ACHN (cell line): ENCODE data around the gene NPIPA2.
"Not testable (repeated sequence)": the region's sequence is repeated elsewhere in the genome, so short reads cannot be mapped to it uniquely, and the experiment has no call there.

Source experiments
- DNase-seq: peaks from one replicate; pipeline ENCODE4 v3.0.0-alpha.2; 2015
- in situ Hi-C: cut with HindIII; loops from 2 replicates; pipeline ENCODE4 v1.10.0; 2017; ENCODE audit warnings: low sequenced_read_pairs, low pct_ligation_motif_present, low pct_unique_long_range_greater_than_20kb

The NPIPA2 gene

DNA sequence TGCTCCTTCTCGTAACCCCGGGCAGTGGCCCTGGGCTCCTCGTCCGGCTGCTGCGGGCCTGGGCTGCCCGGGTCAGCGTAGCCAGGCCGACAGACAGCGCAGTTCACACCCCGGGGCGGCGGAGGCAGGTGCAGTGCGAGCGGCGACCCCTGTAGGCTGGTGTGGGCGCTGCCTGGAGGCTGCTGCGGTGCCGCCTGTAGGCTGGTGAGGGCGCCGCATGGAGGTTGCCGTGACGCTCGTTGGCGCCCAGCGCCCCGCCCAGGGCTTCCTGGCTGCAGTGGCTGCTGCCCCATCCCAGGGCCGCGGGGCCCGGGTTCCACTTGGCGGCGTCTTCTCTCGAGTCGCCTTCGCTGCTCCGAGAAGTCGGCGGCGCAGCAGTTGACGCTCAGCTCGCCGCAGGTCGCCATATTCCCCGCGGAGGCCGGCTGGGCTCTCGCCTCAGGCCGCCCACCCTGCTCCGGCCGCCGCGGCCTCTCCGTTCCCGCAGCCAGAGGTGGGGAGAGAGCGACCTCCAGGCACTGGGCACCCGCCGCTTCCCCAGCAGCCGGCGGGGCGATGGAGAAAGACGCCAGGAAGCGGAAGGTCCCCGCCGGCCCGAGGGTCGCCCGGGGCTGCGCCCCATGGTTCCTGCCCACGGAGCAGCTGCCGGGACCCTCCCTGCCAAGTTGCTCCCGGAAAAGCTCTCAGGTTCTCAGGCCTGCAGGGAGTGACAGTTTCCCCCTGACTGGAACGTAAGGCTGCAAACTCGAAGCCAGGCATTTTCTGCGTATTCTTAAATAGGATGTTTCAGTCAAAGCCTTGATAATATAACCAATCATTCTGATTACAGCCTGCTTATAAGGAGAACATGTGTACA lies at the start of gene NPIPA2:
Gene NPIPA2 (plus strand): TSS at position 261 of the 856 bp plus-strand sequence. CDS start 5,533 bp downstream, outside the sequence.
- DNase-seq, in situ Hi-C loops: not testable (repeated sequence)

DNA sequence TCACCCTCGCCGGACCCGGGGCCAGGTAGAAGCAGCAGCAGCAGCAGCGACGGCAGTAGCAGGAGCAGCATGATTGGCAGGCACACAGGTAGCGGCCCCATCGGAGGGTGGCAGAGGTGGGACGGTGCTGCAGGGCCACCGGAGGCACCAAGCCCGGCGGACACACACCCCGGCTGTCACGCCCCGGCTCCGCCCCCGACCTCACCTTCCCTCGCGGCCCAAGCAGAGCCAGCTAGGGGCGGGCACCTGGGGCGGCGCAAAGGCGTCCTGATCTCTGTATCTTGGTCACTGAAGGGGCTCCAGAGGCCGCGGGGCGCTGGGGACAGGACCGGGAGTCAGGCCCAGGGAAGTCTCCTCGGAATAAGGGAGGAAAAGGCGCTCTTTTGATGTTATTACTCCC lies 48.2 kb upstream of the NPIPA2 start, which contains the start of gene PLA2G10:
Gene PLA2G10 (minus strand): TSS at position 180 of the 400 bp plus-strand sequence. CDS start 79 bp downstream, at position 101.
- in situ Hi-C loops, DNase-seq: not testable (repeated sequence)

DNA sequence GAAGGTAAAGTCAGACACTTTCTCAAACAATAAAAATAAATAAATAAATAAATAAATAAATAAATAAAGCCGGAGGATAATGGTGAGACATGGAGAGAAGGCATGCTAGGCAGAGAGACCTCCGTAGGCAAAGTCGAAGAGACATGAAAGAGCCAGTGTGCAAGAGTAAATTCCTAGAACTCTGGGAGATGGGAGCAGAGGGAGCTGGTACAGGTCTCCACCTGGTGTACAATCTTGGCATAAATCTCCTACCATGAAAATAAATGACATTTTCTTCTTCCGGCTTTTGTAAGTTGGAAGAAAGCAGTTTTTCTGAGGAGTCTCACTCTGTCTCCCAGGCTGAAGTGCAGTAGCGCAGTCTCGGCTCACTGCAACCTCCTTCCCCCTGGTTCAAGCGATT lies 40.5 kb upstream of the NPIPA2 start:
- DNase-seq, in situ Hi-C loops: not testable (repeated sequence)

DNA sequence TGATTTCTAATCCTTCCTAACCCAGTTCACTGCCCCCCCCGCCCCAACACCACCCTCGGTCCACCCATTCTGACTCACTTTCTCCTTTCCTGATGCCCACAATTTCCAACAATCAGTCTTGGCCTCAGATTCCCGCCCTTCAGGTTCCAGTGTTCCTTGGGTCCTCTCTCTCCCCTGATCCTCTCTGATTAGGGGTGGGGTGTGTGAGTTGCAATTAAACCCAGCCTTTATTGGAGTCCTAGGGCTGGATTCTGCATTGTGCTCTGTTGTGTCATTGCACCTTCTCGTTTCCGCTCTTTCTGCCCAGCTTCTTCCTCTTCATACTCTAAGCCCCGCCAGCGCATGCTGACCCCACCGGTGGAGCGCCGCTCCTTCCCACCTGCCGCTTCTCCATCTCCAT lies 39.7 kb upstream of the NPIPA2 start:
- in situ Hi-C loops, DNase-seq: not testable (repeated sequence)

DNA sequence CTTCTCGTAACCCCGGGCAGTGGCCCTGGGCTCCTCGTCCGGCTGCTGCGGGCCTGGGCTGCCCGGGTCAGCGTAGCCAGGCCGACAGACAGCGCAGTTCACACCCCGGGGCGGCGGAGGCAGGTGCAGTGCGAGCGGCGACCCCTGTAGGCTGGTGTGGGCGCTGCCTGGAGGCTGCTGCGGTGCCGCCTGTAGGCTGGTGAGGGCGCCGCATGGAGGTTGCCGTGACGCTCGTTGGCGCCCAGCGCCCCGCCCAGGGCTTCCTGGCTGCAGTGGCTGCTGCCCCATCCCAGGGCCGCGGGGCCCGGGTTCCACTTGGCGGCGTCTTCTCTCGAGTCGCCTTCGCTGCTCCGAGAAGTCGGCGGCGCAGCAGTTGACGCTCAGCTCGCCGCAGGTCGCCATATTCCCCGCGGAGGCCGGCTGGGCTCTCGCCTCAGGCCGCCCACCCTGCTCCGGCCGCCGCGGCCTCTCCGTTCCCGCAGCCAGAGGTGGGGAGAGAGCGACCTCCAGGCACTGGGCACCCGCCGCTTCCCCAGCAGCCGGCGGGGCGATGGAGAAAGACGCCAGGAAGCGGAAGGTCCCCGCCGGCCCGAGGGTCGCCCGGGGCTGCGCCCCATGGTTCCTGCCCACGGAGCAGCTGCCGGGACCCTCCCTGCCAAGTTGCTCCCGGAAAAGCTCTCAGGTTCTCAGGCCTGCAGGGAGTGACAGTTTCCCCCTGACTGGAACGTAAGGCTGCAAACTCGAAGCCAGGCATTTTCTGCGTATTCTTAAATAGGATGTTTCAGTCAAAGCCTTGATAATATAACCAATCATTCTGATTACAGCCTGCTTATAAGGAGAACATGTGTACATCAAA lies 38.9 kb upstream of the NPIPA2 start, which contains the start of gene NPIPA3:
Gene NPIPA3 (plus strand): TSS at position 256 of the 856 bp plus-strand sequence. CDS start 5,533 bp downstream, outside the sequence.
- DNase-seq, in situ Hi-C loops: not testable (repeated sequence)

DNA sequence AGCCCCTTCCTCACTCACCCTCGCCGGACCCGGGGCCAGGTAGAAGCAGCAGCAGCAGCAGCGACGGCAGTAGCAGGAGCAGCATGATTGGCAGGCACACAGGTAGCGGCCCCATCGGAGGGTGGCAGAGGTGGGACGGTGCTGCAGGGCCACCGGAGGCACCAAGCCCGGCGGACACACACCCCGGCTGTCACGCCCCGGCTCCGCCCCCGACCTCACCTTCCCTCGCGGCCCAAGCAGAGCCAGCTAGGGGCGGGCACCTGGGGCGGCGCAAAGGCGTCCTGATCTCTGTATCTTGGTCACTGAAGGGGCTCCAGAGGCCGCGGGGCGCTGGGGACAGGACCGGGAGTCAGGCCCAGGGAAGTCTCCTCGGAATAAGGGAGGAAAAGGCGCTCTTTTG lies 9.1 kb upstream of the NPIPA2 start:
- DNase-seq, in situ Hi-C loops: not testable (repeated sequence)

DNA sequence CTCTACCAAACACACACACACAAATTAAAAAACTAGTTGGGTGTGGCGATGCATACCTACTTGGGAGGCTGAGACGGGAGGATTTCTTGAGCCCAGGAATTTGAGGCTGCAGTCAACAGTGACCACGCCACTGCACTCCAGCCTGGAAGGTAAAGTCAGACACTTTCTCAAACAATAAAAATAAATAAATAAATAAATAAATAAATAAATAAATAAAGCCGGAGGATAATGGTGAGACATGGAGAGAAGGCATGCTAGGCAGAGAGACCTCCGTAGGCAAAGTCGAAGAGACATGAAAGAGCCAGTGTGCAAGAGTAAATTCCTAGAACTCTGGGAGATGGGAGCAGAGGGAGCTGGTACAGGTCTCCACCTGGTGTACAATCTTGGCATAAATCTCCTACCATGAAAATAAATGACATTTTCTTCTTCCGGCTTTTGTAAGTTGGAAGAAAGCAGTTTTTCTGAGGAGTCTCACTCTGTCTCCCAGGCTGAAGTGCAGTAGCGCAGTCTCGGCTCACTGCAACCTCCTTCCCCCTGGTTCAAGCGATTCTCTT lies 1.4 kb upstream of the NPIPA2 start:
- in situ Hi-C loops, DNase-seq: not testable (repeated sequence)

DNA sequence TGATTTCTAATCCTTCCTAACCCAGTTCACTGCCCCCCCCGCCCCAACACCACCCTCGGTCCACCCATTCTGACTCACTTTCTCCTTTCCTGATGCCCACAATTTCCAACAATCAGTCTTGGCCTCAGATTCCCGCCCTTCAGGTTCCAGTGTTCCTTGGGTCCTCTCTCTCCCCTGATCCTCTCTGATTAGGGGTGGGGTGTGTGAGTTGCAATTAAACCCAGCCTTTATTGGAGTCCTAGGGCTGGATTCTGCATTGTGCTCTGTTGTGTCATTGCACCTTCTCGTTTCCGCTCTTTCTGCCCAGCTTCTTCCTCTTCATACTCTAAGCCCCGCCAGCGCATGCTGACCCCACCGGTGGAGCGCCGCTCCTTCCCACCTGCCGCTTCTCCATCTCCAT lies 539 bp upstream of the NPIPA2 start:
- in situ Hi-C loops = not testable (repeated sequence)

DNA sequence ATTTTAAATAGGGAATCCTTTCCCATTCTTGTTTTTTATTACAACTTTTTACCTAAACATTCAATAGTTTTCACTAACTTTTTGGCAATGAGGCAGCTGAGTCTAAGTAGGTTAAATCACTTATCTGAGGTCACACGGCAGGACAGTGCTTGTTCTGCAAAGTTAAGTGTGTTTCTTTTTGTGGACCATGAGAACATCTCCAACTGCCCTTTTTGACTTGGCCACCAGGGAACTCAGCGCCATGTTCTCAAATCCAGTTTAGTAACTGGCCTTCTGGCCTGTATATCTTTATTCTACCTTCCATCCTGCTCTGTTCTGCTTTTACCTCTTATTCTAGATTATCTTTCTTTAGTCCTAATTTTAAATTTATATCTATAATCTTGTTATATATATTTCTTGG lies 31.3 kb downstream of the NPIPA2 start:
- in situ Hi-C loops, DNase-seq: not testable (repeated sequence)

More for the DNA sequence above, 539 bp upstream of the NPIPA2 start:
- not testable (repeated sequence) for DNase-seq

DNA sequence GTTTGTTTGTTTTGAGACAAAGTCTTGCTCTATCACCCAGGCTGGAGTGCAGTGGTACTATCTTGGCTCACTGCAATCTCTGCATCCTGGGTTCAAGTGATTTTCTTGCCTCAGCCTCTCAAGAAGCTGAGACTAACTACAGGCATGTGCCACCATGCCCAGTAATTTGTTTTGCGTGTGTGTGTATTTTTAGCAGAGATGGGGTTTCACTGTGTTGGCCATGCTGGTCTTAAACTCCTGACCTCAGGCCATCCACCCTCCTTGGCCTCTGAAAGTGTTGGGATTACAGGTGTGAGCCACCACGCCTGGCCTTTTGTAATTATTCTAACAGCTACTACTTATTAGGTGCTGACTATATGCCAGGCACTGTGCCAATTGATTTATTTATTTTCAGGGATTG lies 33.3 kb downstream of the NPIPA2 start:
- in situ Hi-C loops, DNase-seq: not testable (repeated sequence)

DNA sequence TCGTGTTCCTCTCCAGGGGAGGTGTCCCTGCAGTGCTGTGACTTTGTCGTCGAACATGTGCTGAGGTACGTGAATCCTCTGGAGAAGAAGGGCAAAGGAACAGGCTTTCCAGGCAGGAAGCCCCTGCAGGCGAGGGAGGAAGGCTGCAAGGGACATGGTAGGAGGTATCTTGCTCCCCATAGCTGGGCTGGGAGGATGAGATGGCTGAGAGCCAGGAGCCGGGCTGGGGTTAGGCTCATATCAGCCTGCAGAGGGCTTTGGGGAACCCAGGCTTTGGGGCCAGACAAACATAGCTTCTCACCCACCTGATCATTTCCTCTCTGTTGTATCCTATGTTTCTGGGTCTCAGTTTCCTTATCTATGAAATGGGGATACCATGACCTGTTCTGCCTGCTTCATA lies 34.4 kb downstream of the NPIPA2 start:
- in situ Hi-C loops, DNase-seq: not testable (repeated sequence)

DNA sequence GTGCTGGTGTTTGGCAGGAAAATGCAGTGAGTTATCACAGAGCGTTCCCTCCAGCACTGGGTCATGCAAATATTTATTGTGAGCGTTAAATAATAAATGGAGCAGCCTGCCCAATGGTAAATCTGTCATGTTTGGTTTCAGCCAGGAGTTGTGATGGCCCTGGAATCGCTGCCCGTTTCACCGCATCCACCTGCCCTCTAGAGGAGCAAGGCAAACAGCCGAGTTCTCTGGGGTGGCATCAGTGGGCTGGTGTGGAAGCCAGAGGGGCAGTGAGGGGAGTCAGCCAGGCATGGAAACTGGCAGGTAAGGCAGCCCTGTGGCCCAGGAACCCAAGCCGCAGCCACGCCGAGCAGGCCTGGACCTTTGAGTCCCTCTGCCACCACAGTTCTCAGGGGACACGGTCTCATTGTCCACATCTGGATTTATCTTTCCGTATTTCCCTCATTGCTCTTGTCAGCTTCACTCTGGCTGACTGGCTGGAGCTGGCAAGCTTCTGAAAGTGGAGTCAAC lies 37.1 kb downstream of the NPIPA2 start:
- in situ Hi-C loops, DNase-seq: not testable (repeated sequence)

DNA sequence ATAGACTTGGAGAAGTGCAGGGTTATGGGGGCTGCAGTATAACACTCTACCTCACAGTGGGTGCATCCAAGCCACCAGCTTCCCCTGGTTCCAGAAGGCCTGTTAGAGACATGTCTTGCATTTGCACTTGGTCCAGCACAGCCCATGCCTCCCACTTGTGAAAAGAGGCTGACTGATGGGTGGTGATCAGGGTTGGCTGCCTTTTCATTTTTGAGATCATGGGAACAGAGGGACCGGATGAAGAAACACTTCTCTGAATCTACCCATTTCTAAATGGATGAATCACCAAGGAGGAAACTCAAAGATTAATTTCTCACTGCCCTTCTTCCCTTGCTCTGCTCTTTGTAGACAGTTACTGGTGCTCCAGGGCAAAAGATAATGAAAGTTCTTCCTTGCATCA lies 43.8 kb downstream of the NPIPA2 start:
- DNase-seq, in situ Hi-C loops: not testable (repeated sequence)

DNA sequence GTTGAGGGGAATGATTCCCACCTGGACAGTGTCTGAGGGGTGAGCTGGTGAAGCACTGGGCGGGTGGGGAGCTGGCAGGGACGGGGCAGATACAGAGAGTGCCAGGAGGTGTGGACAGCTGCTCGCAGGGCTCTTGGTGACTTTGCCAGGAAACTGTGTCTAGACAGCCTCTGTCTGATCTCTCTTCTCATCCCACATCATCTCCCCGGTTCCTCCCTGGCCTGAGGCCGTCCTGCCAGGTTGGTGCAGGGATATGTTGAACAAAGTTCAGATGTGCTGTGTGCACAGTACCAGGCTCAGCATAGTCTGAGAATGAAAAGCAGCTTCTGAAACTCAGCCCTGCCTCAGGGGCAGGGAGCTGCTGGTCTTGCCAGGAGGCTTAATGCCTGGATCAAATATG lies 47.2 kb downstream of the NPIPA2 start:
- in situ Hi-C loops, DNase-seq: not testable (repeated sequence)

DNA sequence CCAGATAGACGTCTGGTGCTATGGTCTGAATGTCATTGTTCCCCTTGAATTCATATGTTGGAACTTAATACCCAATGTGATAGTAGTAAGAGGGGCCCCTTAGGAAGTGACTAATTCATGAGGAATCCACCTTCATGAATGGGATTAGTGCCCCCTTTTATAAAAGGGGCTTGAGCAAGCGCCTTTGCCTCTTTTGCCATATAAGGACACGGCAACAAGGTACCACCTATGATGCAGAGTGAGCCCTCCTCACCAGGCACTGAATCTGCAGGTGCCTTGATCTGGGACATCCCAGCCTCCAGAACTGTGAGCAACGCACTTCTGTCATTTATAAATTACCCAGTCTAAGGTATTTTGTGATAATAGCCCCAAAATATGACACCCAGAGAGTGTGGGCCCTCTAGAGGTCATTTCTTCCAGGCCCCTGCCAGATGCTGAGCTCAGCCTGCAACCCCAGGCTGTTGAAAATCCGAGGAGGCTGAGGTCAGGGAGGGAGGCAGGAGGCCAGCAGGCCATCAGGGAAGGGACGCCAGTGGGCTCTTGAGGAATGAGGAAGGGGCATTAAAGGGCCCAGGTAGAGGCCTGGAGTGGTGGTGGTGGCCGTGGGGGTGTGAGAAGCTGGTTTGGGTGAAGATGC lies 48.1 kb downstream of the NPIPA2 start:
- in situ Hi-C loops, DNase-seq: not testable (repeated sequence)

DNA sequence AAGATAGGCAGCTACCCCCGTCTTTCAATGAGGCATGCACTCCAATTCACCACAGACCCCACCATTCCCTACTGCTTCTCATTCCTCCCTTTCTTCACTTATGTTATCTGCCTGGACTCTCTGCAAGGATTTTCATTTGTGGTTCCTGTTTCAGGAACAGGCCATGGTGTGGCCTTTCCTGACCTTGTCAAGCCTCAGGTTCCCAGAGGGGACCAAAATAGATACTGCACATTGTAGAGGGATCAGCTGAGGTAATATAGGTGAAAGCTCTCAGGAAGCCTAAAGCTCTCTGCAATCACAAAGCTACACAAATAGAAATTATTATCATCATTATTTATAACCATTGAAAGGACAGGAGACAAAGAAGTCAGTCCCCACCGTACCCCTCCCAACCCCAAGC lies 50.6 kb downstream of the NPIPA2 start:
- in situ Hi-C loops = not testable (repeated sequence)

DNA sequence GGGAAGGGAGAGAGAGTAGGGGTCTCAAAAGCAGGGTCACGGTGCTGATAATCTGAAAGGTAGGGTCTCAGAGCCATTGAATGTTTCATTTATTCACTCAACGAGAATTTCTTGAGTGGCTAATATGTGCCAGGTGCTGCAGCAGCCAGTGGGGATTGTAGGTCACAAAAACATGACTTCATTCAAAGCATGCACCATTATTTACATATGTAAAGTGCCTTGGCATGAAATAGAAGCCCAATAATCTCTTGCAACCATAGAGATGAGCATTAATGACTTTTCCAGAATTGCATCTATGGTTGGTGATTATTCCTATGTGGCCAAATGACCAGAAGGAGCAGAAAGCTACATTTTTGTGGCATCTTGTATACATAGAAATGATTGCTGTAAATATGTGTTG lies 55.2 kb downstream of the NPIPA2 start:
- DNase-seq, in situ Hi-C loops: not testable (repeated sequence)

More for the DNA sequence above, 50.6 kb downstream of the NPIPA2 start:
- DNase-seq = not testable (repeated sequence)

DNA sequence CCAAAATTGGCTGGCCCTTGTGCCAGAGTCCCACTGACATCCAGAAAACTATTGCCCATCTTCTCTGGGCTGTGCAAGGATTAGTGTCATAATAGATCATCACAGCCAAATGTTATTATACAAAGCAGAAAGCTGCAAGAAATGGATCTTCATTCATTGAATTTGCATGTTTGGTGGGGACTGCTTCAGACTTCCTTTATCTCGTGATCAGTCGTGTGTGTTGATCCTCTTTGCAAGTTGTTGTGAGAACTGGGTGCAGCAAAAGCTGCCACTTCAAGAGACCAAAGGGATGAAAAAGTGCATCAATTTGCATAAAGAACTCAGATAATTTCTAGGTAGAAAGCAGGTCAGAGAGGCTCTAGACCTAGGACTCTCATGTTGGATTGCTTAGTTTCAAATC lies 61.2 kb downstream of the NPIPA2 start:
- DNase-seq, in situ Hi-C loops: not testable (repeated sequence)
